ENCODE measurements around the gene SIX4. TPM values are rescaled to one million over a fixed set of nuclear protein-coding genes. Genes with fewer than 3 reads are reported as not detected.

Gene SIX4
- total RNA-seq, 1 donor from 2014 or later: 9.5 TPM

DNA sequence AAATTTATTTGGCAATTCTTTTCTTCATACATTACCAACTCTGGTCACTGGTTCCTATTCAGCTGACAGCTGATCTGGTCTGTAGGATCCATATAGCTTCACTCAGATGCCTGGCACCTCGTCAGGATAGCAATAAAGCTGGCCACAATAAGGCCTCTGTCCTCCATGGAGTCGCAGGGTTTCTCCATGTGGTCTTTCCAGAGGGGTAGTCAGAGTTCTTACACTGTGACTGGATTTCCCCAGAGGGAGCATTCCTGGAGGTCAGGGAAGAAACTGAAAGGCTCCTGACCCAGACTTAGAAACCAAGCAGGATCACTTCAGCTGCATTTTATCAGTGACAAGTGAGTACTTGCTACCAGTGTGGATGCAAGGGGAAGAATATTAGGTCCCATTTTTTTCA lies 39.9 kb downstream of the SIX4 start:
- no peak for DNase-seq (ENCODE audit: low read depth)
- TF ChIP-seq, protein P1, sequence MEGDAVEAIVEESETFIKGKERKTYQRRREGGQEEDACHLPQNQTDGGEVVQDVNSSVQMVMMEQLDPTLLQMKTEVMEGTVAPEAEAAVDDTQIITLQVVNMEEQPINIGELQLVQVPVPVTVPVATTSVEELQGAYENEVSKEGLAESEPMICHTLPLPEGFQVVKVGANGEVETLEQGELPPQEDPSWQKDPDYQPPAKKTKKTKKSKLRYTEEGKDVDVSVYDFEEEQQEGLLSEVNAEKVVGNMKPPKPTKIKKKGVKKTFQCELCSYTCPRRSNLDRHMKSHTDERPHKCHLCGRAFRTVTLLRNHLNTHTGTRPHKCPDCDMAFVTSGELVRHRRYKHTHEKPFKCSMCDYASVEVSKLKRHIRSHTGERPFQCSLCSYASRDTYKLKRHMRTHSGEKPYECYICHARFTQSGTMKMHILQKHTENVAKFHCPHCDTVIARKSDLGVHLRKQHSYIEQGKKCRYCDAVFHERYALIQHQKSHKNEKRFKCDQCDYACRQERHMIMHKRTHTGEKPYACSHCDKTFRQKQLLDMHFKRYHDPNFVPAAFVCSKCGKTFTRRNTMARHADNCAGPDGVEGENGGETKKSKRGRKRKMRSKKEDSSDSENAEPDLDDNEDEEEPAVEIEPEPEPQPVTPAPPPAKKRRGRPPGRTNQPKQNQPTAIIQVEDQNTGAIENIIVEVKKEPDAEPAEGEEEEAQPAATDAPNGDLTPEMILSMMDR (conservative IDR thresholded peaks at IDR 0.05; ENCODE audit: low read depth, low read length): no peak
- no peak overlapping the region for H3K4me3 ChIP-seq (ENCODE audit: low read depth, low read length)

DNA sequence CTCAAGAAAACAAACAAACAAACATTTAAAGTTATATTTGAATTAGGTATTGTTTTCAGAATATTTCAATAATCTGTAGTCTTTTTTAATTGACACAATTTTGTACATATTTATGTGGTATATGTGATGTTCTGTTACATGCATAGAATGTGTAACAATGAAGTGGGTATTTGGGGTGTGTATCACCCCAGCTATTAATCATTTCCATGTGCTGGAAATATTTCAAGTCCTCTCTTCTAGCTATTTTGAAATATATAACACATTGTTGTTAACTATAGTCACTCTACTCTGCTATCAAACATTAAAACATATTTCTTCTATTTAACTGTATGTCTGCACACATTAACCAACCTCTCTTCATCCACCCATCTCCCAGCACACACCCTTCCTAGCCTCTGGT lies 42.9 kb downstream of the SIX4 start:
- DNase-seq (ENCODE audit: low read depth): no peak
- TF ChIP-seq, protein P1 (conservative IDR thresholded peaks at IDR 0.05; ENCODE audit: low read depth, low read length): no peak
- no peak overlapping the region for H3K4me3 ChIP-seq (ENCODE audit: low read depth, low read length)

DNA sequence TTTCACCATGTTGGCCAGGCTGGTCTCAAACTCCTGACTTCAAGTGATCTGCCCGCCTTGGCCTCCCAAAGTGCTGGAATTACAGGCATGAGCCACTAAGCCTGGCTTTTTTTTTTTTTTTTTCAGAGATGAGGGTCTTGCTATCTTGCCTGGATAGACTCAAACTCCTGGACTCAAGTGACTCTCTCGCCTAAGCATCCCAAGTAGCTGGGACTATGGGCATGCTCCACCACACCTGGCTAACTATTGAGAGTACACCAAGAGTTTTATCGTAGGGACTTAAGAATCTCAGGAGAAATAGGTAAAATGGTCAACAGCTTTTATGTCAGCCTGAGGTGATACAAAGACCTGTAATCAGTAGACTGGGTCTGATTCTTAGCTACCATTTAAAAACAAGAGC lies 43.6 kb downstream of the SIX4 start:
- TF ChIP-seq, protein P1 (conservative IDR thresholded peaks at IDR 0.05; ENCODE audit: low read depth, low read length): no peak
- no peak overlapping the region for H3K4me3 ChIP-seq (ENCODE audit: low read depth, low read length)
- DNase-seq (ENCODE audit: low read depth): no peak

DNA sequence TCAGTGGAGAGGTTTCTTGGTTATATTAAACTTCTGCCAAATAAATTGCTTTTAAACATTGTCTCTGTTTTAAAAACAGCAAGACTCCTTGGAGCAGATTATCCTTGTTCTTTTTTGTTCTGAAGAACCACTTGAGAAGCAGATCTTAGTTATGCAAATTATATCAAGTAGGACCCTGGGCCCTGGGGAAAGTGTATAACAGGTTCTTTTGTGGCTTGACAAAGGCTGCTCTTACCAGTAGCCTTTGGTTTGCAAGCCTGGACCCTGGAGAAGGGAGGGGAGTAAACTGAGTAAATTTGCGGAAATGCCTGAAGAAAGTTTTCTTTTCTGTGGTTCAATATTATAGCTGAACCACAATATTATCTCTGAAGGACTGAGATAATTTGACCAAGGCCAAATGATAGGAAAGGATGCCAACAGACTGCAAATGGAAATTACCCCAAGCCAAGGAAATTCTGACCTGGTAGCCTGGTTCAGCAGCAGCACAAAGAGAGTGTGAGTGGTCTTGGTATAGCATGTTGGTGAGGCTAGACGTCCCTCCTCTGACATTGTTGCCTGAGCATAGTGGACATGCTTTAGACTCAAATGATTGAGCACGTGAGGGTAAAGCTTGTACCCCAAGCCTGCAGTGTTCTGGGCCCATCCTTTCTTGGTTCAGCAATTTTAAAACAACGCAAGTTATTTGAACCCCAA lies 44.4 kb downstream of the SIX4 start:
- TF ChIP-seq, protein P1 (conservative IDR thresholded peaks at IDR 0.05; ENCODE audit: low read depth, low read length): no peak
- DNase-seq (ENCODE audit: low read depth): no peak
- H3K4me3 ChIP-seq (ENCODE audit: low read depth, low read length): no peak overlapping the region

DNA sequence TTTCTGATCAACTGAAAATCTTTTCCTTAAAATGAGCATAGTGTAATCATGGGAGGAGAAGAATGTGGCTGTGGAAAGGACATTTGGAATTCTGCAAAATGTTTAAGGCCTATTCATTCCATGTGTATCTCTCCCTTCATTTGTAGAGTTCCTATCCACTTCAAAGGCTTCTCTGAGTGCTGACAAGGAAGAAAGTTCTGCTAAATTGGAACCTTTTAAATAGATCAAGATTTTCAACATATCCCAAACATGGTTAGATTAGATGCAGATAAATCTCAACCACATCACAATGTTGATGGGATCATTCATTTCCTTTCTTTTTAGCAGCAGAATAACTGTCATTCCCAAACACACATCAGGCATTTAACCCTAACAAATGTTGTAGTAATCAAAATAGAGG lies 46.5 kb downstream of the SIX4 start:
- no peak overlapping the region for H3K4me3 ChIP-seq (ENCODE audit: low read depth, low read length)
- DNase-seq (ENCODE audit: low read depth): no peak
- TF ChIP-seq, protein P1 (conservative IDR thresholded peaks at IDR 0.05; ENCODE audit: low read depth, low read length): no peak

DNA sequence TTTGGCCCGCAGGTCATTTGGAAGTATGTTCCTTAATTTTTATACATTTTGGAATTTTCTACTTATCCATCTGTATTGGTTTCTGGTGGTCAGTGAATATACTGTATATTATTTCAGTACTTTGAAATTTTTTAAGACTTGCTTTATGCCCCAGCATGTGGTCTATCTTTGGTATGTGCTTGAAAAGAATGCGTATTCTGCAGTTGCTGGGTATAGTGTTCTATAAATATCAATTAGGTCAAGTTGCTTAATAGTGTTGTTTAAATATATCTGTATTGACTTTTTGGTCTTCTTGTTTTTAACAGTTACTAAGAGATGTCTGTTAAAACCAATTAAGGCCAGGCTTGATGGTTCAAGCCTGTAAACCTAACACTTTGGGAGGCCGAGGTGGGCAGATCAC lies 53.2 kb downstream of the SIX4 start:
- TF ChIP-seq, protein P1 (conservative IDR thresholded peaks at IDR 0.05; ENCODE audit: low read depth, low read length): no peak
- no peak for DNase-seq (ENCODE audit: low read depth)
- H3K4me3 ChIP-seq (ENCODE audit: low read depth, low read length): no peak overlapping the region

DNA sequence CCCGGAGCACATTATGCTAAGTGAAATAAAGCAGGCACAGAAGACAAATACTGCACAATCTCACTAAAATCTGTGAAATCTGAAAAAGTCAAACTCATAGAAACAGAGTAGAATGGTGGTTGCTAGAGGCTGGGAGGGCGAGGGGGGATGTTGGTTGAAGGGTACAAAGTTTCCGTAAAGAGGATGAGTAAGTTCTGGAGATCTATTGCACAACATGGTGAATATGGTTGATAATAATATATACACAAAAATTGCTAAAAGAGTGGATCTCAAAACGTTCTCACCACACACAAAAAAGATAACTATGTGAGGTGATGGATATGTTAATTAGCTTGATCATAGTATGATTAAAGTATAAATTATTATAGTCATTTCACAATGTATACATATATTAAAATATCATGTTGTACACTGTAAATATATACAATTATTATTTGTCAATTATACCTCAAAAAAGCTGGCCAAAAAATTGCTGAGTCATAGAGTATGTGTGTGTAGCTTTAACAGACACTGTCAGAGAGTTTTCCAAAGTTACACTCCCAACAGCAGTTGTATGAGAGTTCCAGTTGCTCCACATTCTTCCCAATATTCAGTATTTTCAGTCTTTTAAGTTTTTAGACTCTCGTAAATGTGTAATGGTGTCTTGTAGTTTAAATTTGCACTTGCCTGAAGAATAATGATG lies 55.6 kb downstream of the SIX4 start:
- no peak for DNase-seq (ENCODE audit: low read depth)
- TF ChIP-seq, protein P1 (conservative IDR thresholded peaks at IDR 0.05; ENCODE audit: low read depth, low read length): no peak
- no peak overlapping the region for H3K4me3 ChIP-seq (ENCODE audit: low read depth, low read length)

Data from epithelial cell of proximal tubule (primary cell).